T-cell (primary cell): Measurements from ENCODE around the gene PFAS. TPM values are rescaled to one million over a fixed set of nuclear protein-coding genes. Genes with fewer than 3 reads are reported as not detected.

Source experiments
- ATAC-seq, 4 experiments: fragments of 200-7000 bp in 3 of 4; fragments of 150-1000 bp in 1 of 4; cut with Tn5 transposase; replicated peaks in 1 of 4; 1 replicate in 3 of 4; 2 replicates in 1 of 4; pipeline ENCODE4 v1.10.0; 2021; ENCODE audit warnings: moderate library complexity in 3 of 4, mild to moderate bottlenecking in 2 of 4, moderate number of reproducible peaks in 1 of 4
- CTCF ChIA-PET, 2 donors: fragments of 300-600 bp; sonication (Branson Sonifier 250); formaldehyde crosslinking; loops; one replicate each; lab custom pipeline; 2022; ENCODE audit warnings: antibody characterized with exemption in 2 of 2; lab: Charles Lee
- POLR2A ChIA-PET, 2 donors: fragments of 300-600 bp; sonication (Branson Sonifier 250); formaldehyde crosslinking; loops; one replicate each; lab custom pipeline; 2022; ENCODE audit warnings: antibody characterized with exemption in 2 of 2; lab: Charles Lee
- DNase-seq, 35 experiments: peaks; one replicate each; pipeline versions ENCODE4 v3.0.0 to v3.0.0-alpha.2; 2013 to 2023
- H3K27ac ChIP-seq: one replicate; pipeline ENCODE4 v1.5.1; 2013; ENCODE audit warnings: low read length
- H3K27me3 ChIP-seq, 2 experiments: replicated peaks in 1 of 2; 1 replicate in 1 of 2; 2 replicates in 1 of 2; pipeline versions ENCODE4 v1.6.1 to v1.7.0; 2013; ENCODE audit warnings: low read length in 1 of 2, mixed read lengths in 1 of 2; ENCODE audit not compliant: control insufficient read depth in 2 of 2, insufficient read depth in 2 of 2; ENCODE audit errors: extremely low read depth in 1 of 2
- H3K36me3 ChIP-seq, 2 donors: 1 replicate in 1 of 2; 2 replicates in 1 of 2; pipeline versions ENCODE4 v1.6.1 to v1.7.0; 2013; ENCODE audit warnings: low read length in 1 of 2; ENCODE audit not compliant: control insufficient read depth in 2 of 2, insufficient read depth in 1 of 2; ENCODE audit errors: extremely low read depth in 1 of 2
- H3K4me1 ChIP-seq, 2 experiments: 1 replicate in 1 of 2; 2 replicates in 1 of 2; pipeline versions ENCODE4 v1.6.1 to v1.7.0; 2013; ENCODE audit warnings: low read length in 2 of 2, mixed read lengths in 1 of 2; ENCODE audit not compliant: insufficient read depth in 2 of 2, control insufficient read depth in 1 of 2; ENCODE audit errors: extremely low read depth in 1 of 2
- H3K4me3 ChIP-seq, 2 donors: 1 replicate in 1 of 2; 2 replicates in 1 of 2; pipeline versions ENCODE4 v1.5.1 to v1.7.0; 2013; ENCODE audit warnings: mild to moderate bottlenecking in 2 of 2, low read length in 1 of 2, moderate library complexity in 1 of 2; ENCODE audit not compliant: control insufficient read depth in 1 of 2; ENCODE audit errors: extremely low read depth in 1 of 2
- H3K9me3 ChIP-seq: 2 replicates; pipeline ENCODE4 v1.7.0; 2013
- H3K27ac Mint-ChIP-seq, 2 donors: one replicate each; pipeline ENCODE4 v1.8.0; 2020 to 2021; ENCODE audit warnings: mild to moderate bottlenecking in 2 of 2, mixed read lengths in 2 of 2
- H3K27me3 Mint-ChIP-seq, 2 donors: one replicate each; pipeline ENCODE4 v1.8.0; 2021 to 2022; ENCODE audit warnings: mixed read lengths in 2 of 2
- H3K36me3 Mint-ChIP-seq: one replicate; pipeline ENCODE4 v1.8.0; 2021; ENCODE audit warnings: mixed read lengths
- H3K4me1 Mint-ChIP-seq, 3 donors: one replicate each; pipeline ENCODE4 v1.8.0; 2020 to 2022; ENCODE audit warnings: mixed read lengths in 3 of 3, mild to moderate bottlenecking in 1 of 3
- H3K4me3 Mint-ChIP-seq, 3 donors: one replicate each; pipeline ENCODE4 v1.8.0; 2020 to 2022; ENCODE audit warnings: mild to moderate bottlenecking in 3 of 3, mixed read lengths in 3 of 3, moderate library complexity in 3 of 3
- H3K9me3 Mint-ChIP-seq, 3 donors: one replicate each; pipeline ENCODE4 v1.8.0; 2020 to 2022; ENCODE audit warnings: mixed read lengths in 3 of 3
- WGBS: methylation state at CpG from one replicate; pipeline ENCODE4 v1.1.5; 2013; ENCODE audit warnings: missing lambda C conversion rate; ENCODE audit not compliant: insufficient coverage; 5-methylcytosine and 5-hydroxymethylcytosine counted together
- total RNA-seq, 35 experiments: library from RNA in 6 of 35; stranded (reverse) in 6 of 35; fragments of 120-200 nt in 1 of 35; gene quantifications; one replicate each; pipeline versions ENCODE4 v1.2.1 to v1.2.4 and lab custom pipeline; 2013 to 2026

The PFAS gene
- total RNA-seq, 5 donors from 2014 or later (not counting 1 experiment from before 2014, with no cell fraction given), result 31.5 to 52.4 (median 37.8) TPM

GRCh38 chr17:8268550-8269298, 19.6 kb downstream of the PFAS start:
- H3K4me1 Mint-ChIP-seq, result no peaks in the 10 kb centered on the region
- H3K4me3 Mint-ChIP-seq, result no peak overlapping the region
- Histone ChIP-seq H3K4me3 (no peak overlapping the region), H3K4me1 (no peaks in the 10 kb centered on the region), H3K27me3 (no peaks in the 10 kb centered on the region), H3K36me3 (peaks cover 31 to 39% of the 10 kb centered on the region in 2 donors), H3K27ac (no peak overlapping the region), H3K9me3 (no peaks in the 10 kb centered on the region)
- peaks cover 21% of the 10 kb centered on the region for H3K36me3 Mint-ChIP-seq
- 94% methylated on average over 22 of the region's 29 CpGs for WGBS
- ATAC-seq (no peak), DNase-seq (no peak)
- no peak overlapping the region for H3K27ac Mint-ChIP-seq
- no peaks in the 10 kb centered on the region for H3K27me3 Mint-ChIP-seq
- CTCF ChIA-PET, result interaction anchor here in 1 of 2 donors (0.9 kb wide), 1 partner anchor 168 kb away, joined by 3 read pairs; no protein-coding TSS in a partner anchor
- POLR2A ChIA-PET, result no interaction called here
- no peaks in the 10 kb centered on the region for H3K9me3 Mint-ChIP-seq

DNA sequence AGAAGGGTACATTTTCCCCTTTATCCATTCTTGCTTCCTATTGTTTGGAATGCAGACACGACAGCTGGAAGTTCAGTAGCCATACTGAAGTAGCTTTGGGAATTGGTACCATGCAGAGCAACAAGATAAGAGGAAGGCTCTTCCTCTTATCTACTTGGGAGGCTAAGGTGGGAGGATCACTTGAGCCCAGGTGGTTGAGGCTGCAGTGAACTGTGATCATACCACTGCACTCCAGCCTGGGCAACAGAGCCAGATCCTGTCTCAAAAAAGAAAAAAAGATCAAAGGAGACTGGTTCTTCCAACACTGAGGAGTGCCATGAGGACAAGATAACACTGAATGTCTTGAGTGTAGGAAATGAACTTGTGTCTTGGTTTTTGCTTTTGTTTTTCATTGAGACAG, 23.3 kb downstream of the PFAS start:
- H3K36me3 Mint-ChIP-seq, result peaks cover 10% of the 10 kb centered on the region
- Histone ChIP-seq H3K4me1 (no peaks in the 10 kb centered on the region), H3K9me3 (no peaks in the 10 kb centered on the region), H3K4me3 (no peak overlapping the region), H3K27ac (no peak overlapping the region), H3K36me3 (peaks cover 6 to 13% of the 10 kb centered on the region in 2 donors), H3K27me3 (no peaks in the 10 kb centered on the region)
- no peak overlapping the region for H3K27ac Mint-ChIP-seq
- no peaks in the 10 kb centered on the region for H3K9me3 Mint-ChIP-seq
- DNase-seq (no peak), ATAC-seq (no peak)
- CTCF ChIA-PET, result no interaction called here
- H3K4me1 Mint-ChIP-seq, result no peaks in the 10 kb centered on the region
- WGBS, result no CpG with 5 or more reads among the region's 1 CpG
- POLR2A ChIA-PET, result interaction anchor here in 1 of 2 donors (1.1 kb wide), 1 partner anchor 11 kb away, joined by 5 read pairs; no protein-coding TSS in a partner anchor
- H3K27me3 Mint-ChIP-seq, result no peaks in the 10 kb centered on the region
- no peak overlapping the region for H3K4me3 Mint-ChIP-seq

- CTCF ChIA-PET, result interaction anchor here in 1 of 2 donors (0.6 kb wide), 1 partner anchor 588 kb away, joined by 3 read pairs; no protein-coding TSS in a partner anchor
- H3K4me1 Mint-ChIP-seq, result no peaks in the 10 kb centered on the region
- Histone ChIP-seq H3K27me3 (no peaks in the 10 kb centered on the region), H3K27ac (no peak overlapping the region), H3K9me3 (no peaks in the 10 kb centered on the region), H3K36me3 (peaks cover 0 to 9% of the 10 kb centered on the region in 2 donors), H3K4me1 (no peaks in the 10 kb centered on the region), H3K4me3 (no peak overlapping the region)
- no peaks in the 10 kb centered on the region for H3K9me3 Mint-ChIP-seq
- no CpG with 5 or more reads among the region's 4 CpGs for whole genome bisulfite sequencing
- DNase-seq, result no peak
- no peak for ATAC-seq
- POLR2A ChIA-PET, result no interaction called here
- H3K4me3 Mint-ChIP-seq, result no peak overlapping the region
- H3K36me3 Mint-ChIP-seq, result peaks cover 10% of the 10 kb centered on the region
- H3K27me3 Mint-ChIP-seq, result no peaks in the 10 kb centered on the region
- H3K27ac Mint-ChIP-seq, result no peak overlapping the region
Measured at GRCh38 chr17:8273884-8274444, 24.9 kb downstream of the PFAS start.

GRCh38 chr17:8274816-8275215, 25.7 kb downstream of the PFAS start:
- ATAC-seq (no peak), DNase-seq (no peak)
- Histone ChIP-seq H3K9me3 (no peaks in the 10 kb centered on the region), H3K27me3 (no peaks in the 10 kb centered on the region), H3K36me3 (peaks cover 0 to 3% of the 10 kb centered on the region in 2 donors), H3K27ac (no peak overlapping the region), H3K4me1 (no peaks in the 10 kb centered on the region), H3K4me3 (no peak overlapping the region)
- POLR2A ChIA-PET, result no interaction called here
- Mint-ChIP-seq H3K27ac (no peak overlapping the region), H3K9me3 (no peaks in the 10 kb centered on the region), H3K27me3 (no peaks in the 10 kb centered on the region), H3K4me1 (no peaks in the 10 kb centered on the region), H3K4me3 (no peak overlapping the region), H3K36me3 (peaks cover 10% of the 10 kb centered on the region)
- CTCF ChIA-PET, result no interaction called here
- WGBS, result no CpG with 5 or more reads among the region's 5 CpGs

DNA sequence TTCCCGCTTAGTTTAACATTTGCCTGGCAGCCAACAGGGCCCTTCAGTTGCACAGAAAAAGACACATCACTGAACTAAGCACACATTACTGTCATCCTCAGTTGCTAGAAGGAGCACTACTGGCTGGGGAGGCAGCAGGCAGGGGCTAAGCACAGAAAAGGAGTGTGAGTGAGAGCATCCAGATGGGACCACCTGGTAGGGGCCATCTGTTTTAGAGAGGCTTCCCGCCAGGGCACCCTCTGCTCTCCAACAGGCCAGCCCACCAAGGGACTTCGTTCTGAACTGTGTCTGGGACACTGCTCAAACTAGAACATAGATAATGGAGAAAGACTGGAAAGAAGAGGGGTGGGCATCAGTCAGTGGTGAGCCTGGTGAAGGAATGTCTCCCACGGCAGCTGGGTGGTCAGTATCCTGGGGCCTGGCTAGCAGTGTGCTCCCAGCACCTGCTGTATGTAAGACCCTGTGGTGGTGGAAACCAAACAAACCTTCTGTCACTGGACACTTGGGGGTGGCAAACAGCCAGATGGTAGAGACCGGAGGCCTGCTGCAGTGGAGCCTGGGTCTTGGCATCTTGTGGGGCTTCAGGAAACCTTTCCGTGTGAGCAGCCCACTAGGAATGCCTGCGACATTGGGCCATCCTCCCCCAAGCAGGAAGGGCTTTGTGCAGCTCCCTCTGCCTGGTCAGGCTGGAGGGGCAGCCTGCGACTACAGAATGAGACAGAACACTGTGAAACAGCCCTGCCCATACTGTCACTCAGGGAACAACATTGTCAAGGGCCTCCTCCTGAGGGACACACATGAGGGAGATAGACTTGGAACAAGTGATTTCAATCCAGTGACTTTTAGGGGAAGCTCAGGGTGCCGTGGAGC, 26.6 kb downstream of the PFAS start:
- H3K4me3 ChIP-seq, result no peak overlapping the region
- no peaks in the 10 kb centered on the region for H3K4me1 ChIP-seq
- no peaks in the 10 kb centered on the region for H3K27me3 ChIP-seq
- H3K36me3 ChIP-seq, result peaks cover 0 to 3% of the 10 kb centered on the region in 2 donors
- Mint-ChIP-seq H3K36me3 (peaks cover 3% of the 10 kb centered on the region), H3K27me3 (no peaks in the 10 kb centered on the region), H3K9me3 (no peaks in the 10 kb centered on the region), H3K4me3 (no peak overlapping the region), H3K27ac (no peak overlapping the region), H3K4me1 (no peaks in the 10 kb centered on the region)
- no peaks in the 10 kb centered on the region for H3K9me3 ChIP-seq
- 87% methylated on average over 8 of the region's 9 CpGs for WGBS
- ChIA-PET POLR2A (no interaction called here), CTCF (no interaction called here)
- ATAC-seq (no peak), DNase-seq (no peak)
- H3K27ac ChIP-seq, result no peak overlapping the region

DNA sequence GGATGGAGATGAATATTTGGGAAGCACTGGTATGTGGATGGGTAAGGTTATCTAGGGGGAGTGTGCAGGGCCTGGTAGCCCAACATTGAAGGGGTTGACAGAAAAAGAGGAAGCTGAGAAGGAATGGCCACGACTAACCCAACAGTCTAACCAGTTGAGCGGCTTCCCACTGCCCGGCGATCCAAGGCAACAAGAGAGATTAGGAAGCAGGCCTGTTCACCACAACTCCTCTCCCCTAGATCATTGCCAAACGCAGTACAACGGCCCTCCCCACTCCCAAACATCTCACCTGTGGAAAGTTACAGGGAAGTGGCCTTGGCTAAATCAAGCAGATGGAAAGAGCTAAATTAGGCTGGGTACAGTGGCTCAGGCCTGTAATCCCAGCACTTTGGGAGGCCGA, 28.2 kb downstream of the PFAS start:
- 90% methylated on average over 3 of the region's 7 CpGs for WGBS
- no peaks in the 10 kb centered on the region for H3K4me1 Mint-ChIP-seq
- no peak overlapping the region for H3K4me3 Mint-ChIP-seq
- no peak overlapping the region for H3K27ac Mint-ChIP-seq
- no peaks in the 10 kb centered on the region for H3K36me3 ChIP-seq
- ATAC-seq (no peak), DNase-seq (no peak)
- CTCF ChIA-PET, result no interaction called here
- H3K4me3 ChIP-seq, result no peak overlapping the region
- no peaks in the 10 kb centered on the region for H3K36me3 Mint-ChIP-seq
- H3K27me3 ChIP-seq, result no peaks in the 10 kb centered on the region
- H3K27me3 Mint-ChIP-seq, result no peaks in the 10 kb centered on the region
- H3K4me1 ChIP-seq, result no peaks in the 10 kb centered on the region
- H3K9me3 Mint-ChIP-seq, result no peaks in the 10 kb centered on the region
- POLR2A ChIA-PET, result no interaction called here
- no peak overlapping the region for H3K27ac ChIP-seq
- H3K9me3 ChIP-seq, result no peaks in the 10 kb centered on the region
